ENCODE measurements around the gene PPTC7.
"Not testable (repeated sequence)": the region's sequence is repeated elsewhere in the genome, so short reads cannot be mapped to it uniquely, and the experiment has no call there.

PPTC7 gene

GRCh38 chr12:110528277-110528839, 54.8 kb downstream of the PPTC7 start:
- TF ChIP-seq Cebpa-rat (IDR thresholded peaks at IDR 0.05) = no peak
- Histone ChIP-seq H3K4me2 (no peak overlapping the region), H4K20me1 (peaks cover 0 to 21% (median 4%) of the 10 kb centered on the region in 11 experiments; a peak in 7 of 22 replicates)

GRCh38 chr12:110520876-110521712, 62.0 kb downstream of the PPTC7 start:
- H4K20me1 ChIP-seq; H3K4me3 ChIP-seq; H3K9me3 ChIP-seq (replicated peaks in 1 of 11); H3K4me2 ChIP-seq; H3K27me3 ChIP-seq; H3K36me3 ChIP-seq; H3K27ac ChIP-seq; H3K4me1 ChIP-seq: not testable (repeated sequence)
- H3K9ac ChIP-seq = 0 out of 22 replicates have a peak overlapping the region, but pooled peaks of 1 of the 11 experiments have one; percentile 38

More at GRCh38 chr12:110528277-110528839, 54.8 kb downstream of the PPTC7 start:
- H3K36me3 ChIP-seq = peaks cover 30 to 43% (median 38%) of the 10 kb centered on the region in 11 experiments; a peak in 21 of 22 replicates
- H3K27me3 ChIP-seq = no peaks in the 10 kb centered on the region
- H3K27ac ChIP-seq = no peak overlapping the region
- no peak overlapping the region for H3K9ac ChIP-seq
- H3K4me3 ChIP-seq = no peak overlapping the region
- no peaks in the 10 kb centered on the region for H3K9me3 ChIP-seq (replicated peaks in 1 of 11)
- peaks cover 0 to 7% (median 0%) of the 10 kb centered on the region in 10 experiments; a peak in 2 of 20 replicates for H3K4me1 ChIP-seq

- not testable (repeated sequence) for H4K20me1 ChIP-seq; H3K9me3 ChIP-seq (replicated peaks in 1 of 11); H3K4me3 ChIP-seq; H3K27ac ChIP-seq; H3K9ac ChIP-seq; H3K4me2 ChIP-seq; H3K36me3 ChIP-seq; H3K27me3 ChIP-seq
- H3K4me1 ChIP-seq = peaks cover 4 to 15% (median 9%) of the 10 kb centered on the region in 10 experiments; a peak in 19 of 20 replicates
Observed at GRCh38 chr12:110518014-110518413, 65.1 kb downstream of the PPTC7 start.

- no peak overlapping the region for H3K27ac ChIP-seq
- no peaks in the 10 kb centered on the region for H3K27me3 ChIP-seq
- no peak overlapping the region for H3K4me2 ChIP-seq
- no peak overlapping the region for H3K9ac ChIP-seq
- no peaks in the 10 kb centered on the region for H3K36me3 ChIP-seq
- peaks cover 4 to 15% (median 9%) of the 10 kb centered on the region in 10 experiments; a peak in 19 of 20 replicates for H3K4me1 ChIP-seq
- no peaks in the 10 kb centered on the region for H4K20me1 ChIP-seq
- TF ChIP-seq Cebpa-rat (IDR thresholded peaks at IDR 0.05) = no peak
- no peak overlapping the region for H3K4me3 ChIP-seq
- no peaks in the 10 kb centered on the region for H3K9me3 ChIP-seq (replicated peaks in 1 of 11)
Observed at GRCh38 chr12:110516995-110517394, 66.1 kb downstream of the PPTC7 start.

GRCh38 chr12:110514363-110514762, 68.8 kb downstream of the PPTC7 start:
- Histone ChIP-seq H3K9ac (no peak overlapping the region), H3K4me3 (no peak overlapping the region), H4K20me1 (no peaks in the 10 kb centered on the region), H3K4me1 (peaks cover 4 to 15% (median 9%) of the 10 kb centered on the region in 10 experiments; a peak in 19 of 20 replicates), H3K36me3 (no peaks in the 10 kb centered on the region), H3K4me2 (peak overlapping the region in 1 of 11 experiments; percentile 79; a peak in 1 of 22 replicates), H3K27me3 (no peaks in the 10 kb centered on the region), H3K9me3 (replicated peaks in 1 of 11) (no peaks in the 10 kb centered on the region), H3K27ac (no peak overlapping the region)
- no peak for TF ChIP-seq Cebpa-rat (IDR thresholded peaks at IDR 0.05)

- TF ChIP-seq Cebpa-rat (IDR thresholded peaks at IDR 0.05) = no peak
- Histone ChIP-seq H4K20me1 (no peaks in the 10 kb centered on the region), H3K27ac (no peak overlapping the region), H3K9ac (peak overlapping the region in 3 of 11 experiments; percentile 3 to 21 (median 9); a peak in 1 of 22 replicates), H3K4me3 (no peak overlapping the region), H3K4me2 (peak overlapping the region in 9 of 11 experiments; percentile 5 to 85 (median 58); a peak in 15 of 22 replicates), H3K9me3 (replicated peaks in 1 of 11) (no peaks in the 10 kb centered on the region), H3K27me3 (no peaks in the 10 kb centered on the region), H3K4me1 (peaks cover 4 to 15% (median 9%) of the 10 kb centered on the region in 10 experiments; a peak in 19 of 20 replicates), H3K36me3 (no peaks in the 10 kb centered on the region)
Observed at GRCh38 chr12:110513842-110514241, 69.3 kb downstream of the PPTC7 start.

- no peaks in the 10 kb centered on the region for H4K20me1 ChIP-seq
- H3K27me3 ChIP-seq = no peaks in the 10 kb centered on the region
- H3K4me1 ChIP-seq = peaks cover 0 to 4% (median under 1%) of the 10 kb centered on the region in 10 experiments; a peak in 5 of 20 replicates
- no peak overlapping the region for H3K4me2 ChIP-seq
- H3K36me3 ChIP-seq = no peaks in the 10 kb centered on the region
- TF ChIP-seq Cebpa-rat (IDR thresholded peaks at IDR 0.05) = no peak
- H3K9me3 ChIP-seq (replicated peaks in 1 of 11) = no peaks in the 10 kb centered on the region
- 0 out of 22 replicates have a peak overlapping the region, but pooled peaks of 1 of the 11 experiments have one; percentile 29 for H3K9ac ChIP-seq
- no peak overlapping the region for H3K4me3 ChIP-seq
- no peak overlapping the region for H3K27ac ChIP-seq
Observed at GRCh38 chr12:110508071-110508586, 75.0 kb downstream of the PPTC7 start.

- no peak overlapping the region for H3K27ac ChIP-seq
- H3K9me3 ChIP-seq (replicated peaks in 1 of 11) = no peaks in the 10 kb centered on the region
- H3K9ac ChIP-seq = no peak overlapping the region
- no peak for TF ChIP-seq Cebpa-rat (IDR thresholded peaks at IDR 0.05)
- no peaks in the 10 kb centered on the region for H4K20me1 ChIP-seq
- H3K4me1 ChIP-seq = peaks cover 10 to 15% (median 12%) of the 10 kb centered on the region in 10 experiments
- H3K36me3 ChIP-seq = peaks cover 0 to 2% (median 0%) of the 10 kb centered on the region in 11 experiments; a peak in 4 of 22 replicates
- H3K27me3 ChIP-seq = no peaks in the 10 kb centered on the region
- no peak overlapping the region for H3K4me3 ChIP-seq
- no peak overlapping the region for H3K4me2 ChIP-seq
Observed at GRCh38 chr12:110505332-110505731, 77.8 kb downstream of the PPTC7 start.

- Histone ChIP-seq H3K9me3 (replicated peaks in 1 of 11) (no peaks in the 10 kb centered on the region), H3K27me3 (no peaks in the 10 kb centered on the region), H3K4me2 (no peak overlapping the region), H4K20me1 (peaks cover 0 to 9% (median 0%) of the 10 kb centered on the region in 11 experiments; a peak in 2 of 22 replicates), H3K4me1 (peaks cover 21 to 32% (median 29%) of the 10 kb centered on the region in 10 experiments), H3K9ac (no peak overlapping the region), H3K27ac (no peak overlapping the region), H3K36me3 (peaks cover 0 to 21% (median 10%) of the 10 kb centered on the region in 11 experiments; a peak in 9 of 22 replicates), H3K4me3 (no peak overlapping the region)
- no peak for TF ChIP-seq Cebpa-rat (IDR thresholded peaks at IDR 0.05)
Observed at GRCh38 chr12:110503432-110503831, 79.7 kb downstream of the PPTC7 start.
